Measurements from ENCODE around the gene INHBB. TPM values are rescaled to one million over a fixed set of nuclear protein-coding genes. Genes with fewer than 3 reads are reported as not detected.

INHBB gene
- total RNA-seq, 4 donors from 2014 or later, result 0.20 to 1.1 (median 0.41) TPM; not detected in 1

DNA sequence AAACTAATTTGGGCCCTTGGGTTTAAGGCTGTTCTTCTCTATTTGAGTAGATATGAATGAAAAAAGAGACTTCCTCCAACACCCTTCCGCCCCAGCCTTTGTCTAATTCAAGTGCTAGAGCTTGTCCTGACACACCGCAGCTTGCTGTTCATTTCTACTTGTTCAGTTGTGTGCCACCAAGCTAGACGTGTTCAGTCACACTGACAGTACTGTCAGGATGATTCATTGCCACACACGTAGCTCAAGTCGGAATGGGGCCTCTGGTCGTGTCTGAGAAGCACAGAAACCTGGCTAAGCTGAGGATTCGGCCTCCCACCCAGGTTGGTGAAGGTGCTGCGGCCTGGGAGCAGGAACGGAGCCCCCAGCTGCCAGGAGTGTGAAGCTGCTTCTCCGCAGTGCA is 45.6 kb upstream of the INHBB start:
- no peaks in the 10 kb centered on the region for H3K27me3 ChIP-seq
- no peak overlapping the region for H3K27ac ChIP-seq
- H3K4me1 ChIP-seq, result no peaks in the 10 kb centered on the region
- 89 to 100% methylated on average over 1 to 10 of the region's 10 CpGs for WGBS, 2 donors (ENCODE audit: low coverage in 1 of 2)
- no peak for TF ChIP-seq EP300 (IDR thresholded peaks at IDR 0.05; ENCODE audit: low read depth)
- no peak for TF ChIP-seq POLR2AphosphoS5 (IDR thresholded peaks at IDR 0.05)
- TF ChIP-seq, protein P1, sequence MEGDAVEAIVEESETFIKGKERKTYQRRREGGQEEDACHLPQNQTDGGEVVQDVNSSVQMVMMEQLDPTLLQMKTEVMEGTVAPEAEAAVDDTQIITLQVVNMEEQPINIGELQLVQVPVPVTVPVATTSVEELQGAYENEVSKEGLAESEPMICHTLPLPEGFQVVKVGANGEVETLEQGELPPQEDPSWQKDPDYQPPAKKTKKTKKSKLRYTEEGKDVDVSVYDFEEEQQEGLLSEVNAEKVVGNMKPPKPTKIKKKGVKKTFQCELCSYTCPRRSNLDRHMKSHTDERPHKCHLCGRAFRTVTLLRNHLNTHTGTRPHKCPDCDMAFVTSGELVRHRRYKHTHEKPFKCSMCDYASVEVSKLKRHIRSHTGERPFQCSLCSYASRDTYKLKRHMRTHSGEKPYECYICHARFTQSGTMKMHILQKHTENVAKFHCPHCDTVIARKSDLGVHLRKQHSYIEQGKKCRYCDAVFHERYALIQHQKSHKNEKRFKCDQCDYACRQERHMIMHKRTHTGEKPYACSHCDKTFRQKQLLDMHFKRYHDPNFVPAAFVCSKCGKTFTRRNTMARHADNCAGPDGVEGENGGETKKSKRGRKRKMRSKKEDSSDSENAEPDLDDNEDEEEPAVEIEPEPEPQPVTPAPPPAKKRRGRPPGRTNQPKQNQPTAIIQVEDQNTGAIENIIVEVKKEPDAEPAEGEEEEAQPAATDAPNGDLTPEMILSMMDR (IDR thresholded peaks at IDR 0.05), result no peak
- no peak for TF ChIP-seq POLR2A (IDR thresholded peaks at IDR 0.05)
- peaks cover 0 to 10% (median 3%) of the 10 kb centered on the region in 4 donors for H3K36me3 ChIP-seq
- intact Hi-C loops (cut with DNase I; ENCODE audit: low total_unique reads) (no loop called here), in situ Hi-C loops (cut with MboI; ENCODE audit: low pct_ligation_motif_present in 1 of 4, low pct_unique_long_range_greater_than_20kb in 1 of 4, low sequenced_read_pairs in 3 of 4) (no loop called here)
- H3K9me3 ChIP-seq, result no peaks in the 10 kb centered on the region
- H3K4me3 ChIP-seq, result no peak overlapping the region
- no peak for DNase-seq

GRCh38 chr2:120301284-120301683 is 44.7 kb upstream of the INHBB start:
- intact Hi-C loops (cut with DNase I; ENCODE audit: low total_unique reads), result no loop called here
- no peaks in the 10 kb centered on the region for H3K27me3 ChIP-seq
- H3K9me3 ChIP-seq, result no peaks in the 10 kb centered on the region
- peaks cover 0 to 10% (median 2%) of the 10 kb centered on the region in 4 donors for H3K36me3 ChIP-seq
- H3K27ac ChIP-seq, result no peak overlapping the region
- TF ChIP-seq, protein P1 (IDR thresholded peaks at IDR 0.05), result no peak
- no peak for TF ChIP-seq POLR2AphosphoS5 (IDR thresholded peaks at IDR 0.05)
- no peak for TF ChIP-seq EP300 (IDR thresholded peaks at IDR 0.05; ENCODE audit: low read depth)
- 91 to 100% methylated on average over 2 to 5 of the region's 5 CpGs for WGBS, 2 donors (ENCODE audit: low coverage in 1 of 2)
- in situ Hi-C loops (cut with MboI; ENCODE audit: low pct_ligation_motif_present in 1 of 4, low pct_unique_long_range_greater_than_20kb in 1 of 4, low sequenced_read_pairs in 3 of 4), result no loop called here
- no peaks in the 10 kb centered on the region for H3K4me1 ChIP-seq
- H3K4me3 ChIP-seq, result no peak overlapping the region
- no peak for DNase-seq

GRCh38 chr2:120302301-120302700 is 43.6 kb upstream of the INHBB start:
- no peaks in the 10 kb centered on the region for H3K4me1 ChIP-seq
- intact Hi-C loops (cut with DNase I; ENCODE audit: low total_unique reads), result no loop called here
- H3K9me3 ChIP-seq, result no peaks in the 10 kb centered on the region
- H3K27me3 ChIP-seq, result no peaks in the 10 kb centered on the region
- WGBS, 2 donors (ENCODE audit: low coverage in 1 of 2), result 91 to 92% methylated on average over 11 to 12 of the region's 12 CpGs
- H3K4me3 ChIP-seq, result no peak overlapping the region
- TF ChIP-seq, protein P1 (IDR thresholded peaks at IDR 0.05), result no peak
- TF ChIP-seq POLR2A (IDR thresholded peaks at IDR 0.05) (no peak), POLR2AphosphoS5 (IDR thresholded peaks at IDR 0.05) (no peak), EP300 (IDR thresholded peaks at IDR 0.05; ENCODE audit: low read depth) (no peak)
- no peak overlapping the region for H3K27ac ChIP-seq
- no peak for DNase-seq
- H3K36me3 ChIP-seq, result peaks cover 0 to 10% (median 2%) of the 10 kb centered on the region in 4 donors
- in situ Hi-C loops (cut with MboI; ENCODE audit: low pct_ligation_motif_present in 1 of 4, low pct_unique_long_range_greater_than_20kb in 1 of 4, low sequenced_read_pairs in 3 of 4), result no loop called here

GRCh38 chr2:120303177-120303576 is 42.8 kb upstream of the INHBB start:
- H3K27me3 ChIP-seq, result no peaks in the 10 kb centered on the region
- no peak for DNase-seq
- intact Hi-C loops (cut with DNase I; ENCODE audit: low total_unique reads) (no loop called here), in situ Hi-C loops (cut with MboI; ENCODE audit: low pct_ligation_motif_present in 1 of 4, low pct_unique_long_range_greater_than_20kb in 1 of 4, low sequenced_read_pairs in 3 of 4) (no loop called here)
- H3K4me1 ChIP-seq, result no peaks in the 10 kb centered on the region
- H3K4me3 ChIP-seq, result no peak overlapping the region
- H3K27ac ChIP-seq, result no peak overlapping the region
- TF ChIP-seq EP300 (IDR thresholded peaks at IDR 0.05; ENCODE audit: low read depth) (no peak), POLR2AphosphoS5 (IDR thresholded peaks at IDR 0.05) (no peak), POLR2A (IDR thresholded peaks at IDR 0.05) (no peak)
- TF ChIP-seq, protein P1 (IDR thresholded peaks at IDR 0.05), result no peak
- peaks cover 0 to 10% (median 2%) of the 10 kb centered on the region in 4 donors for H3K36me3 ChIP-seq
- no peaks in the 10 kb centered on the region for H3K9me3 ChIP-seq
- WGBS, 2 donors (ENCODE audit: low coverage in 1 of 2), result 82% methylated on average over 6 of the region's 6 CpGs; no CpG with 5 or more reads in 1 of the 2 donors

Measured in transverse colon (tissue), 4 donors.